ENCODE results near the gene SAMD13.
"Not testable (repeated sequence)": the region's sequence is repeated elsewhere in the genome, so short reads cannot be mapped to it uniquely, and the experiment has no call there.

Gene SAMD13

DNA sequence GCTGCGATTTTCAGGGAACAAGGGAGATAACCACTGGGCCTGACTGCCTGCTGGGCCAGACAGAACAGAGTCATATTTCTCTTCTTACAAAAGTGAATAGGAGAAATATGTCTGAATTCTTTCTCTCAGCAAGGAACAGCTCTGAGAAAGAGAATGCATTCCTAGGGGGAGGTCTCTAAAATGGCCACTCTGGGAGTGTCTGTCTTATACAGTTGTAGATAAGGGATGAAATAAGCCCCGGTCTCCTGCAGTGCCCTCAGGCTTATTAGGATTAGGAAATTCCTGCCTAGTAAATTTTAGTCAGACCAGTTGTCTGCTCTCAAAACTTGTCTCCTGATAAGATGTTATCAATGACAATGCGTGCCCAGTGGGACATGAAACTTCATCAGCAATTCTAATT lies 14.1 kb upstream of the SAMD13 start:
- not testable (repeated sequence) for DNase-seq

DNA sequence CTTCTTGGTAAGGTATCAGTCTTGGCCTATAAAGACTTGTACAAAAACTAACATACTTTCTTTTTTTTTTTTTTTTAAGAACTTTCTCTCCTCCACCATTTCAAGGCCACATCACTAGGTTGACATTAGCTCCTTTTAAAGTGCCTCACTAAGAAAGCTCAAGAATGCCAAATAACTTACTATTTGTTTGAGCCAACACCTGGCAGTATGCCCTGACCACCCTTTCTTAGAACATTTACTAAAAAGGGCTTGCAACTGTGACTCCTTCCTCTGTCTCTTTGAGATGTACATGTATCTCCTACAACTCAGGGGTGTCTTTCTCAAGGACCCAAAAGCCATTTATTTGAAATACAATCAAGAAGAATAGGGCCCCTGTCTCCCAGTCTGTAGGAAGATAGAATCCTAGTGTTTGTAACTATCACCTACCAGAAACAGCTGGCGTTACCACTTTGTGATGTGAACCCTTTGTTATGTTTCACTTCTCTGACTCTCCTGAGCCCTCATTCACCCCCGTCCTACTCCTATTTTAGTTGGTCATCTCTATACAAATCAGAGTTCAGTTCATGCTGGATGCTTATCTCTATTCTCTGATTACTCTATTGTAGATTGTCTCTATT lies 12.2 kb upstream of the SAMD13 start:
- no peak for DNase-seq

DNA sequence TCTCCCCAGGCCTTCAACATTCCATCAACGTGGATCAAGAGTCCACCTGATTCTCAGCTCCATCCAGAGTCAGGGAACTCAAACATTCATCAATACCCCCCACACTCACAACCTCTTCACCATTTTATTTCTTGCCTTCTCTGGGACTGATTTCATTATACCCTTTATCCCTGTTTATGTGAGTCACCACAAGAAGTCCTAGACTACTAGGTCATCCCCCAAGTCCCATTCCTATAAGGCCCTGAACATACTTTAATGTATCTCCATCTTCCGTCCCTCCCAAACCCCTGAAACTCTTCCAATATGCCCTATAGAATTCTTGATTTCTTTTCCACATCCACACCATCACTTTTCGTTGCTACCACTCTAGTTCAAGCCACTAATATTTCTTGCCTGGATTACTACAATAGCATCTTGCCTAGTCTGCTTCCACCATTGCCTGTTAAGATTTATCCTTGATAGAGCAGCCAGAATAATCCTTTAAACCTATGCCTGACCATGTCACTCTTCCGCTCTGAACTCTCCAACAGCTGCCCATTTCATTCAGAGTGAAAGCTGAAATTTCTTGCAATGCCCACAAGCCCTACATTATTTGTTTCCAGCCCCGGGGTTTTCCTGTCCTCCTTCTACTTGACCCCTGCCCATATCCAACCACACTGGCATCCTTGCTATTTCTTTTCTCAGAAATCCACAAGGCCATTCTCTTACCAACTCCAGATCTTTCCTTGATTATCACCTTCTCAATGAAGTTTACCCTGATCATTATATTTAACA lies 9.4 kb upstream of the SAMD13 start:
- DNase-seq = no peak

DNA sequence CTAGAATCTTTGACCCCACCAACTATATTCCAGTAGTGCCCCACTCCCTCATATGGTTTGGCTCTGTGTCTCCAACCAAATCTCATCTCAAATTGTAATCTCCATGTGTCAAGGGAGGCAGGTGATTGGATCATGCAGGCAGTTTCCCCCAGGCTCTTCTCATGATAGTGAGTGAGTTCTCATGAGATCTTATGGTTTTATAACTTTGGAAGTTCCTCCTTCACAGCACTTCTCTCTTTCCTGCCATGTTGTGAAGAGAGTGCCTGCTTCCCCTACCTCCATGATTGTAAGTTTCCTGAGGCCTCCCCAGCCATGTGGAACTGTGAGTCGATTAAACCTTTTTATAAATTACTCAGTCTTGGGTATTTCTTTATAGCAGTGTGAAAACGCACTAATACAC lies 7.7 kb upstream of the SAMD13 start:
- DNase-seq = no peak

DNA sequence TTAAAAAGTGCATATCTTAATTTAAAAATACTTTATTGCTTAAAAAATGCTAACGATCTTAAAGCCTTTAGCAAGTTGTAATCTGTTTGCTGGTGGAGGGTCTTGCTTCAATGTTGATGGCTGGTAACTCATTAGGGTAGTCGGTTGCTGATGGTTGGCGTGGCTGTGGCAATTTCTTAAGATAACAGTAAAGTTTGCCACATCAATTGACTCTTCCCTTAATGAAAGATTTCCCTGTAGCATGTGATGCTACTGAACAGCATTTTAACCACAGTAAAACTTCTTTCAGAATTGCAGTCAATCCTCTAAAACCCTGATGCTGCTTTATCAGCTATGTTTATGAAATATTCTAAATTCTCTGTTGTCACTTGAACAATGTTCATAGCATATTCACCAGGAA lies 6.8 kb upstream of the SAMD13 start:
- DNase-seq = no peak

DNA sequence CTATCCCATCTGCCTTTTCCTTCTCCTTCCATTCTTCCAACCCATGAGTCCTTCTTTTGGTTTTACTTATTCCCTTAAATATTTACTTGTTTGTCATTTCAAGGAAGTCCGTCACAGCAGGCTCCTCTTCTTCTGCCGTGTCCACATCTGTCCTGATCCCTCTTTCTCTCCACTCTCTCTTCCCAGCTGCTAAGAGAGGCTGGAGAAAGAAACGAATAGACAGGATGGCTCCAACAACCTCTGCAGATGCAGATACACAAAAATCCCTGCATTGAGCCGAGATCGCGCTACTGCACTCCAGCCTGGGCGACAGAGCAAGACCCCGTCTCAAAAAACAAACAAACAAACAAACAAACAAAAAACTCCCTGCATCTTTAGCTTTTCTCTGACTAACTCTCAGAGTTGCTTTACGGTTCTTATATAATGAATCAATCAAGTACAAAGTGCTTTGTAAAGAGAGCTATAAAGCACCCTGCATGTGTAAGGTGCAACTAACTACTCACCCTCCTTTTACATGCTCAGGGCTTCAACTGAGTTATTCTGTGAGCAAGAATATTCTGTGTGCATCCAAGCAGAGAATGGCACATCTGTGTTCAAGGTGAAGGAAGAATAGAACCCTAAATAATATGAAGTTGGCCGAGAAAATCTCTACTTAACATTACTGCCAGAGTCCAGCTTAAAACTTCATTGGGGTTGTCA lies 3.8 kb upstream of the SAMD13 start:
- no peak for DNase-seq

DNA sequence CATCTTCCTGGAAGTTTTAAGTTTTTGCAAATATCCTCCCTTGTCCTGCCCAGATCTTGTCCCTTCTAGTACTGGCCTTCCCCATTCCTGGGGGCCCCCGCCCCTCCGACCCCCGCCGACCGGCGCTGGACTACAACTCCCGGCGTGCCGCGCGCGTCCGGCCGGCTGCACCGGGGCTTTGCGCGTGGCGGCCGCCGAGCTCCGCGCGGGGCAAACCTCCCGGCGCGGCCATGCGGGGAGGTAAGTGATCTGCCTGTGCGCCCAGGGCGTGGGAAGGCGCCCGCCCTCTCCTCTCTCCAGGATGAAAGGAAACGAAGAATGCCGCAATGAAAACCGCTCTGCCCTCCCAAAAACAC lies 3.2 kb upstream of the SAMD13 start:
- no peak for DNase-seq

DNA sequence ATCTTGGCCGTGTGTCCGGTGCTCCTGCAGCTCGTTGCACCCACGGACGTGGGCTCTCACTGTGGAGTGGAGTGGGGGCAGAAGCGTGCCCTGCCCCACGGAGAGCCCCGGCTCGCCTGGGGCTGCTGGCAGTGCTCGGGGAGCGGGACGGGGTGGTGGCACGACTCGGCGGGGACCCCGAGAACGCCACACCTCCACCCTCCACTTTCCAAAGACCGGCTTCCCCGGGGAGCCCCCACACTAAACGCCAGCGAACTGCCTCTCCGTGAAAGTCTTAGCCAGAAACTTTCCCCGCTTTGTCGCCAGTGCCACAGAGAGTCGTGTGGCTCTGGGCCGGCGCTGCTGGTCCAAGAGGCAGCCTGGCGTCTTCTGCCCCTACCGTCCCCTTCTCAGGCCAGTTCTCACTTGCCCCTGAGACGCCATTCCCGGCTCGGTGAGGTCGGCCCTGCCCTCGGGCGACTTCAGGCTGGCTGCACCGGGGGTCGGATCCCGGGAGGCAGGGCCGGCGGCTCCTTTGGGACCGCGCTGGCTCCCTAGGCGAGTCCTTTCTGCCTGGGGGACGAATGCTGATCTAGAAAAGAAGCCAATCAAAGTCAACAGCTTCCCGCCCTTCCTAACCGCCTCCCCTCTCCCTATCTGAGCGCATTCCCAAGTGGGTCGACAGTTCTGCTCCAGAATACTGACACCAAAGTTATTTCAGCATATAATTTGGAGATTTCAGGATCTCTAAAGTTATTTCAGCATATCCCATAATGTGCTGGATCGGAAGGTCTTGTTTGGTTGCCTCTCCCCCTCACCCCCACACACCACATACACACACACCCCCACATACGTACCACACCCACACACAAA lies 2.6 kb upstream of the SAMD13 start:
- no peak for DNase-seq

DNA sequence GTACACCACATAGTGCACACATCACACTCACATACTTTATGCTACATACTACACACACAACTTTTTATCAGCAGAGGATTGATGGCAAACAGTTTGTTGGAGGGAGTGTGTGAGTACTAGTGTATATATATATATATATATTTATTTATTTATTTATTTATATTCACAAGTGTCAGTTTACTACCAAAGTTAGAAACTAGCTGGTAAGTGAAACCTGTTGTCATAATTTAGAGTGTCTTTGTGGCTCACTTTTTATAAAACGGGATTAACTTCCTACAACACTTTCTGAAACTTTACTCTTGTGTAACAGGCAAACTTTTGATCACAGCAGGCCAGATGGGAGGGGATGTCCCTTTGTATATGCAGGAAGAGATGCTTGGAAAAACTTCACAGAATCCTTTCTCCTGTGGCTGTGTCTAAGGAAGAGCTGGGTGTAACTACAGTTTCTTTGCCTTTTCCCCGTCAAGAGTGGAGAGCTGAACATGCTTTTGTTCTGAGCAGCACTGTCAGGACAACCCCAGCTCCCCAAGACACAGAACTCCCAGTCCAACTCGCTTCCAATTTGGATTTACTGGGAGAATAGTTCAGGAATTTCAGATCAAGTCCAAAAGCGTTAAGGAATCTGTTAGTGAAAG lies 1.9 kb upstream of the SAMD13 start:
- DNase-seq = no peak

DNA sequence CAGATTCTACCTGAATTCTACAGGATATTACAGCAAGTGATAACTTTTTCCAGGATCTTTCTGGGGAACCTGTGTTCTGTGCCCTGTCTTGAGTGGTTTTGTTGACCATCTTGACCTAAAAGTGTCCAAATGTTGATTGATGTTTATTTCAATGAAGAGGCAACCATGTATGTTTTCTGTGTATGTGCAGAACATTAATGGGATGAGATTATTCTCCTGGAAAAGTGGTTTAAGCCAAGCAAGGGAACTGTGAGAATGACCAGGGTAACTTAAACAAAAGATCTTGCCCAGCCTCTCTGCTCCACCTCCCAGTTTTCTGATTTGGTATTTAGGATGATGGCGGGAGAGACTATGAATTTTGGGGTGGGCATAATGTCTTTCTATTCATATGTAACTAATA lies 1.0 kb upstream of the SAMD13 start:
- no peak for DNase-seq

DNA sequence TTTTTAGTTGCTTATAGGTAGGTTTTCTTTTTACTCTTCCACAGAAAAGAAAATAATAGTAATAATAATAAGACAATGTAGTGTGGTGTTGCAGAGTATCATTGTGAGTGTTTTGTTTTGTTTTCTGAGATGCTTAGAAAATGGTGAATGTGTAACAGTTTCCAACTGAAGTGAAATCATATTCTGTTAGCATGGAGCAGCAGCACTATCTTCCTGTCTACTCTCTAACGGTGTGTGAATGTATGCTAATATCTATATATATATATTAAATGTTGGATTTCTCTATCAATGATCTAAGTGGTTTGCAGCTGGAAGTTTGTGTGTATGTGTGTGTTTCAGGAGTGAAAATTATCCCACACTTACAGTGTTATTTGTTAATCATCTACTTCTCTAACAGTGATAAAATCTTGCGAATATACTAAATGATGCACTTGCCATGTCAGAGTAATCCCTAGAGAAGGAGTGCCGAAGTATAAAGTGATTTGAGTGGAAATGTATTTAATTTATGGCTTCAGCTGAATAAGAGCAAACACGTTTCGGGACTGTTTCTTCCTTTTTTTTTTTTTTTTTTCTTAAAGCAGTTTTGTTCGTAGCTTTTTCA lies 377 bp downstream of the SAMD13 start:
- no peak for DNase-seq

DNA sequence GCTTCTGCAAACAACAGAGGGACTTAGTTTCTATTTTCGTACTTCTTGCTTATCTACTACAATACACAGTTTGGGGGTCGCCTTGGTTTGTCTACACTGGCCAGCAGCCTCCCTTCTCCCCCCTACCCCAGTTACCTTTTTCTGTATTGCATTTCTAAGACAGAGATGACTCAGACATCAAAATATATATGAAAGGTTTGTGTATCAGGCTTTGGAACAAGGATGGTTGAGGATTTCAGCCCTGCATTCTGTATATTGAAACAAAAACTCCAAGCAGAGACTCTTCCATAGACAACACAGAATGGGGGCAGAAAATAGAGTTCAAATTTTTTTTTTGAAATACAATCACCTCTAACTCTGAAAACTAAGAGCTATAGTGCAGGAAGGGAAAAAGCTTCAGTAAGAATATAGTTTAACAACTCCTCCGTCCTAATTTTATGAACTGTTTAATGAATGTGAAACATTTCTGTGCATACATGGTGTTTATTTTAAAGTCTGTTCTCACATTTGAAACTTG lies 1.9 kb downstream of the SAMD13 start:
- no peak for DNase-seq

DNA sequence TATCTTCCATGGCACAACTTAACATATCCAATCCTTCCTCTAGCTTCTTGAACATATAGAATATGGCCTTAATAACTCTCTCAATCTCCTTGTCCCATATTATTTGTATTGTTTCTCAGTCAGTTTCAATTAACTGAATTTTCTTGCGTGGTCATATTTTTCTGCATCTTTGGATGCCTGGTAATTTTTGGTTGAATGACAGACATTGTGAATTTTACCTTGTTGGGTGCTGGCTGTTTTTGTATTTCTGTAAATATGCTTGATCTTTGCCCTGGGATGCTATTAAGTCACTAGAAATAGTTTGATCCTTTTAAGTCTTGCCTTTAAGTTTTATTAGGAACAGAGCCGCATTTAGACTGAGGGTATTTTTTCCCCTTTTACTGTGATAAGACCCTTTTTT lies 5.9 kb downstream of the SAMD13 start:
- no peak for DNase-seq

DNA sequence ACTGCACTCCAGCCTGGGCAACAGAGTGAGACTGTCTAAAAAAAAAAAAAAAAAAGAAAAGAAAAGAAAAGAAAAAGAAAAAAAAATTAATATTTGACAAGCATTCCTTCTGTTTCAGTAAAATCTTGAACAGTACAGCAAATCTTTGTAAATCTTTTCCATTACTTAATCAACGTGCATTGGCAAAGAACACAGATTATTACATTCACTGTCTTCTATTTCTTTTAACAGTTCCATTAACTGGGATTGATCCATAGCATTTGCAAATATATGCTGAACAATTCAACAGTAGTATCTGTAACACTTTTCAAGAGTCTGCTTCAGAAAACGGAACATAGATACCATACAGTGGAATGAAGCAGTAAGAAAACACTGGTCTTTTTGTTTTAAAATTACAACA lies 9.8 kb downstream of the SAMD13 start:
- DNase-seq = no peak

DNA sequence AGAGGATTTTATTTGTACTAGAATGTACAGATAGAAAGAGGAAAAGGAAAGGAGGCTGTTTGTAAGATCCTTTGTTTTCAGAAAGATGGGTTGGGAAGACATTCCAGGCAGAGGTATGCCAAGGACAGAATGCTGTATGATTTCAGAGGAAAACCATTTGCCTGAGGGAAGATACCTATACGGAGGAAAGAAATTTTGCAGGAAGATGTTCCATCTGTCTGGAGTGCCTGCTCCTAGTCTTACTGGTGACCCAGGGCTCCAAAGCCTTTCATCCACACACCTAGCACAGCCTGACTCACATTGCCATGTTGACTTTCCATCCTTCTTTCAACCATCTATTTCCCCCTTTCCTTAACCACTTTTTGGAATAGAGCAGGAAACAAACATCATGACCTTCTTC lies 18.2 kb downstream of the SAMD13 start:
- DNase-seq = no peak

DNA sequence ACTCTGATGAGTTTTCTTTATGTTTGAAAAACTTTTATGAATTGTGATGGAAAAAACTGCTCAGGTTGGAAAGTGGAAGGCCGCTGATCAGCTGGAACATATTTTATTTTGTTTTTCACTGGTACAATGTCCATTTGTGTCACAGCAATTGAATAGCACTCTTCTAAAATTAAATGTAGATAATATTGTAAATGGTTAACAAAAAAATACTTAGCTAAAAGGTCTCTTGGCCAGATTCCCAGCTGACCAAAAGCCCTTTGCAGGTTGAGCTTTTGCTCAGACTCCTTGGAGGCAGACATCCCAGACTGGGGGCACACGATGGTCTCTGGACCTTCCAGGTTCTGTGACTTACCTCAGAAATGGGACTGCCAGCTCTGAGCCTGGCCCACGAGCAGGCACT lies 26.3 kb downstream of the SAMD13 start:
- no peak for DNase-seq

DNA sequence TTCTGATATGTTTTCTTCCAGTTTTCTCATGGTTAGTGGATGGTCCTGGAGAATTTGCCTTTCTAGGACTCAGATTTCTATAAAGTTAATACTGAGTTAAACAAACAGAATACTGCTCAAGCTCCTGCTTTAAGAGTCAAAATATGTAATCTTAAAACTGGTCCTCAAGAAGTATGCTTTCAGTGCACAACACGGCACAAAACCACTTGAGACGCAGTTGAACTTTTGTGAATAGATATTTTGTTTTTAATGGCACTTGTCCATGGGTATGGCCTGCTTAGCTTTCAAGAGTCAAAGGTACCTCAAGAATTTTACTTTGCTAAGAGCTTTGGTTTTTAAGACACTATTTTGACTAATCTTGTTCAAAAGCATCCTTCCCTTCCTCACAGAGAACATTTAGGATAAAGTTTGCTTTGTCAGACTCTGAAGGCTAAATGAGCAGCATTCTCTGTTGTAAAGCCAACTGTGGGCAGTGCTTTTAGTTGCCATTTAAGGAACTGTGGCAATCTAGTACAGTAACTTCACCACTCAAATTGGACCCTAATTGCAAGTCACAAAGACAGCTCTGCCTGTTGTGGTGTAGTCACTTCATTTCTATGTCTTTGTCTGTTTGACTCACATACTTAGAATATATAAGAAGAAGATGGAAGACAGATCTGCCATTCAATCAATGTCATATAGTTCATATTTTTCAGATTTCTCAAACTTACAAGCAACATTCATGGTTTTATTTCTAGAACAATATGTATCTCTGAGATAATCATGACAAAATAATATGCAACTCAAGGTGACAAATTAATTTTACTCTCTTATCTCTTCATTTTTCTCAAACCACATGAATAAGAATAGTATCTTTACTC lies 28.8 kb downstream of the SAMD13 start:
- no peak for DNase-seq

DNA sequence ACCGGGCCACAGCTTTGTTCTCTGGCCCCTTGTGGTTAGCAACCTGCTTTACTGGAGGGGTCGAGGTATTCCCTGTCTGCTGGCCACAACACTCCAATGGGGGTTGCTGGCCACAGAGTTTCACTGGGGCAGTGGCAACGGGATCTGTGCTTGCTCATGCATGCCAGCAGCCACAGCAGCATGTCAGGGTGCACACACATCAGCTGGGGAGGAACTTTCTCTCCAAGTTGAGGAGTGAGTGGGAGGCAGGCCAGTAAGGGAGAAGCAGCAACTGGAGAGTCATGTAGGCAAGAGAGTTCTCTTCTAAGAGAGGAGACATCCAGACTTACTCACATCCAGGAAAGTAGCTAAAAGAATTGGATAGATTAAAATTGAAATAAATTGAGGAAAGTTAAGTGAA lies 38.0 kb downstream of the SAMD13 start:
- DNase-seq = no peak

DNA sequence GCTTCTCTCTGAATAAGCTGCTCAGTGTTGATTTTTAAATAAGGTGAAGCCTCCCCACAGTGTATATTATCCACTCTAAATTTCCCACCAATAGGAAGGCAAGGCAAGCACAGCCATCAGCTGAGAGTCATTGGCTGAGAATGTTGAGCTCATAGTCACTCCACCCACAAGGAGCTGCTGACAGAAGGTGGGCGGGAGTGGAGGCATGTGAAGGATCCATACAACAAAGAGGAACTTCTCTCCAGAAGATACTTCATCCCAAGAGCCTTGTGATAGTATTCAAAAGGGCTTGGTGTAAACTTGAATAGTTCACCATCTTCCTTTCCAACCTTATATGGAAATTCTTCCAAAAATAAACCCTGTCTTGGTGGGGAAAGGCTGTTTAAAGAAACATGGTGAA lies 42.8 kb downstream of the SAMD13 start:
- no peak for DNase-seq

DNA sequence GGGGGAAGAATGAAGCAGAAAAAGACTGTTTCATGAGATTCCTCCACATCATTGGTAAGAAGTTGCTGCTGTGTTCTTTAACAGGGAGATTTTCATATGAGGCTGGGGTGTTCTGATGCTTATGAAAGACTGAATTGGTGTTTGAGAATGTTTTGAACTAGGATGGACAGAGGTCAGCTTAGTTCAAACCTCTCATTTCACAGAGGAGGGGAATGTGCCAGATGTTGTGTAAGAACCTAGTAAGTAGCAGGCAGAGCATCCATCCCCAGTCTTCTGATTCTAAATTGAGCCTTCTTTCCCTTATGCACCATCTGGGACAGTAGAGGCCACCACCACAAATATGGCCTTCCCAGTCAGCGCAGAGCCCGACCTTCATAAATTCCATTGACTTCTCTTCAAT lies 43.7 kb downstream of the SAMD13 start:
- DNase-seq = no peak

DNA sequence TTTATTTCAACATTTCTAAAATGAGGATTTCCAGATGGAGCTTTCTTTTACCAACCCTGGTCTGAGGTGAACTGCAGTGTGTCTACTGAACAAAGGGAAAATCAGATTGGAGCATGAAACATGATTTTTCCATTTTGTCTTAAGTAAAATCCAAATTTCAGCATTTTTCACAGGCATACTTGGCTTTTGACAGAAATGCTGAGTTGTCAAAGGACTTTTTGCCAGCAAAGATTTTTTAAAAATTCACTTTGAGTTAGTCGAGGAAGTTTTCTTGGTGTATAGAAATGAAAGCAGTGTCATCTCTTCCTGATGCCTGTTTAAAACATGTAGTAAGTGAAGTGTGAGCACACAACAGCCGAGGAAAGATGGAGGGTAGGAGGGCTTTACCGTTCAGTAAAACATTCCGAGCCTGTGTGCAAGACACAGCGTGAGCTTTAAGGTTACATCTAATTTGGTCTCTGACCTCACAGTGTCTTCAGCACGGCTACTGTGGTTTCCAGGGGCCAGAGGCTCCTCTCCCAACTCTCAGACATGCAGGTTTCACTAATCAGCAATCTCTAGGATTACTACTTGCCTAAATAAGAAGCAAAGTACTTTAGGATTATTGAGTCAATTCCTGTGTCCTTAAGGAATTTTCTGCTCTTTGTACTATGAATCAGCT lies 45.9 kb downstream of the SAMD13 start:
- DNase-seq = no peak

Measured in NCI-H1092 (cell line).